ENCODE measurements around the gene COL7A1. TPM values are rescaled to one million over a fixed set of nuclear protein-coding genes. Genes with fewer than 3 reads are reported as not detected.

COL7A1 gene
- total and polyA plus RNA-seq, 12 donors = 0.35 to 66.9 (median 3.1) TPM

- Histone ChIP-seq H3K4me3 (no peak overlapping the region), H3K9me3 (replicated peaks in 1 of 3) (no peaks in the 10 kb centered on the region), H3K4me1 (replicated peaks in 1 of 2) (no peaks in the 10 kb centered on the region), H3K36me3 (replicated peaks in 1 of 2) (peaks cover 0 to 4% of the 10 kb centered on the region in 2 donors), H3K27ac (no peak overlapping the region), H3K27me3 (no peaks in the 10 kb centered on the region)
- TF ChIP-seq, protein P1, sequence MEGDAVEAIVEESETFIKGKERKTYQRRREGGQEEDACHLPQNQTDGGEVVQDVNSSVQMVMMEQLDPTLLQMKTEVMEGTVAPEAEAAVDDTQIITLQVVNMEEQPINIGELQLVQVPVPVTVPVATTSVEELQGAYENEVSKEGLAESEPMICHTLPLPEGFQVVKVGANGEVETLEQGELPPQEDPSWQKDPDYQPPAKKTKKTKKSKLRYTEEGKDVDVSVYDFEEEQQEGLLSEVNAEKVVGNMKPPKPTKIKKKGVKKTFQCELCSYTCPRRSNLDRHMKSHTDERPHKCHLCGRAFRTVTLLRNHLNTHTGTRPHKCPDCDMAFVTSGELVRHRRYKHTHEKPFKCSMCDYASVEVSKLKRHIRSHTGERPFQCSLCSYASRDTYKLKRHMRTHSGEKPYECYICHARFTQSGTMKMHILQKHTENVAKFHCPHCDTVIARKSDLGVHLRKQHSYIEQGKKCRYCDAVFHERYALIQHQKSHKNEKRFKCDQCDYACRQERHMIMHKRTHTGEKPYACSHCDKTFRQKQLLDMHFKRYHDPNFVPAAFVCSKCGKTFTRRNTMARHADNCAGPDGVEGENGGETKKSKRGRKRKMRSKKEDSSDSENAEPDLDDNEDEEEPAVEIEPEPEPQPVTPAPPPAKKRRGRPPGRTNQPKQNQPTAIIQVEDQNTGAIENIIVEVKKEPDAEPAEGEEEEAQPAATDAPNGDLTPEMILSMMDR (IDR thresholded peaks at IDR 0.05) = peak; percentile 95 to 98 (median 96)
- no peak for TF ChIP-seq POLR2A (IDR thresholded peaks at IDR 0.05)
- 50 to 66% (median 59%) methylated on average over 4 to 10 of the region's 10 CpGs for WGBS, 4 donors
- intact Hi-C loops (cut with DNase I) = loop anchor here in 1 of 2 donors (2.0 kb wide), 1 partner anchor 84 kb away; no protein-coding TSS in a partner anchor
- DNase-seq = peak; percentile 86 to 95 (median 88)
Measured at GRCh38 chr3:48548729-48549705, 46.1 kb downstream of the COL7A1 start.

GRCh38 chr3:48548126-48548525, 47.0 kb downstream of the COL7A1 start:
- no peaks in the 10 kb centered on the region for H3K27me3 ChIP-seq
- no peak for DNase-seq
- H3K27ac ChIP-seq = no peak overlapping the region
- WGBS, 4 donors = 65 to 74% (median 71%) methylated on average over 5 of the region's 5 CpGs
- H3K4me1 ChIP-seq (replicated peaks in 1 of 2) = peaks cover 0 to 3% of the 10 kb centered on the region in 2 donors
- H3K36me3 ChIP-seq (replicated peaks in 1 of 2) = peaks cover 0 to 4% of the 10 kb centered on the region in 2 donors
- no peaks in the 10 kb centered on the region for H3K9me3 ChIP-seq (replicated peaks in 1 of 3)
- intact Hi-C loops (cut with DNase I) = loop anchor here in 1 of 2 donors (2.0 kb wide), 1 partner anchor 83 kb away; no protein-coding TSS in a partner anchor
- no peak for TF ChIP-seq POLR2A (IDR thresholded peaks at IDR 0.05)
- TF ChIP-seq, protein P1 (IDR thresholded peaks at IDR 0.05) = no peak
- H3K4me3 ChIP-seq = no peak overlapping the region

DNA sequence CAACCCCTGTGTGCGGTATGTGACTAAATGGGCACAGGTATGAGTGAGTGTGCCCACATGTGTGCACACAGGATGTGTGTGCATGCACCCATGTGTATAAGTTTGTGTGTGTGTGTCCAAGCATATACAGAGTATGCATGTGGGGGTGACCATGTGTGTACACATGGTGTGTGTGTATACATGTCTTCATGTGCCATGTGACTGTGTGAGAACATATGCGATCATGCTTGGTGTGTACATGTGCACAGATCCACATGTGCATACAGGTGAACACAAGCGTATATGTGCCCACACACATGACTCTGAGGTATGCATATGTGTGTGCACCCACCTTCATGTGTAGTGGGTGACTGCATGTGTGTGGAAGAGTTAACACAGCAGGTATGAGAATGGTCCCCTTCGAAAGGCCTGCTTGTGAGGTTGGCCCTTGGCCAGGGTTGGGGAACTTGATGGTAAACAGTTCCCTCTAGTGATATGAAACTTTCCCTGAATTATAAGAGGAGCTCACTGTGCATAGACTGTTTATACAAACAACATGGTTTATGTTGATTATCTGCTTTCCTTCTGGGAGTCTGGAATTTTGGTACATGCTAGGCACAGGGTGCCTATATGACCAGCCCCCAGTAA, 48.8 kb downstream of the COL7A1 start:
- Histone ChIP-seq H3K4me3 (no peak overlapping the region), H3K4me1 (replicated peaks in 1 of 2) (peaks cover 0 to 3% of the 10 kb centered on the region in 2 donors), H3K36me3 (replicated peaks in 1 of 2) (peaks cover 0 to 4% of the 10 kb centered on the region in 2 donors), H3K9me3 (replicated peaks in 1 of 3) (no peaks in the 10 kb centered on the region), H3K27ac (no peak overlapping the region), H3K27me3 (no peaks in the 10 kb centered on the region)
- intact Hi-C loops (cut with DNase I) = no loop called here
- WGBS, 4 donors = 35 to 79% (median 74%) methylated on average over 3 to 4 of the region's 4 CpGs
- peak in 1 of 7 donors; percentile 21 for DNase-seq
- no peak for TF ChIP-seq POLR2A (IDR thresholded peaks at IDR 0.05)
- TF ChIP-seq, protein P1 (IDR thresholded peaks at IDR 0.05) = no peak

DNA sequence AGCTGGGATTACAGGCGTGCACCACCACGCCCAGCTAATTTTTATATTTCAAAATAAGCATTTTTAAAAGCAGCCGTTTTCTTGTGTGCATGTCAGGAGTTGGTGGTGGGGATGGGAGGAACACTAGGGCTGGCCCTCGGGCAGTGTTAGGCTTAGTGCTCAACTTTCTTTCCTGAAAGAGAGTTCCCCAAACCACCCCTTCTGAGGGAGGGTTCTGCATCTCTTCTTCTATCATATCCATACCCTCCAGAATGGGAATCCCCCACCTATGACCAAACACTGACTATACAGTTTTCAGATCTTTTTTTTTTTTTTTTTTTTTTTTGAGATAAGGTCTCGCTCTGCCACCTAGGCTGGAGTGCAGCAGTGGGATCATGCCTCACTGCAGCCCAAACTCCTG, 51.0 kb downstream of the COL7A1 start:
- Histone ChIP-seq H3K27me3 (no peaks in the 10 kb centered on the region), H3K9me3 (replicated peaks in 1 of 3) (no peaks in the 10 kb centered on the region), H3K4me1 (replicated peaks in 1 of 2) (peaks cover 0 to 3% of the 10 kb centered on the region in 2 donors), H3K4me3 (no peak overlapping the region), H3K36me3 (replicated peaks in 1 of 2) (peaks cover 0 to 4% of the 10 kb centered on the region in 2 donors), H3K27ac (no peak overlapping the region)
- intact Hi-C loops (cut with DNase I) = no loop called here
- WGBS, 4 donors = 75 to 86% (median 80%) methylated on average over 5 of the region's 5 CpGs
- TF ChIP-seq, protein P1 (IDR thresholded peaks at IDR 0.05) = no peak
- no peak for TF ChIP-seq POLR2A (IDR thresholded peaks at IDR 0.05)
- no peak for DNase-seq

Data from adrenal gland (tissue), 12 donors.